ENCODE measurements around the gene ATXN1. TPM values are rescaled to one million over a fixed set of nuclear protein-coding genes. Genes with fewer than 3 reads are reported as not detected.

Gene ATXN1
- total and polyA plus RNA-seq, 2 experiments from 2014 or later = 4.8 to 9.1 TPM

DNA sequence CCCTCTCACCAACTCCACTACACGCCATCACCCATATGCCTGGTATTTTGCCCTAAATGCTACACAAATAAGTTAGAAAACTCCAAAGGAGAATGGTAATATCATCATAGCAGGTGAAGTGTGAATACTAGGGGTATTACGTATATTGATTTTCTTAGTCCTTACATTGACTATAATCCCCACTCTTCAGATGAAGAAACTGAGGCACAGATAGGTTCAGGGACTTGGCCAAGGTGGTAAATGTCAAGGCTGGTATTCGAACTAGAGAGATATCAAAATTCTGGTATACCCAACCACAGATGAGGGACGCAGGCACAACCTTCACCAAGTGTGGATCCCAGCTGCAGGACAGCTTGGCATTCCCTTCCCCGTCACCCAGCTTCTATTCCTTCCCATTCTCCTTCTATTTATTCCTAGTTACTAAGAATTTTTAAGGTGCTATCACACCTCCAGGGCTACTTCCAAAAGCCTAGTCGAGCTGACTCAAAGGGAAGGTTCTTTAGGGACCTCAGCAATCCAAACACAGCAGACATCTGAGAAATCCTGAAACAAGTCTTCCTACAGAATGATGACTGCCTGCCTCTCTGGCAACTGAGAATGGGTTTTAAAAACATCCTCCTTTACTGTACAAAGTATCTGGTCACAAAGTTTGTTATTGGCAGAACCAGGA, 32.6 kb downstream of the ATXN1 start:
- H4K20me1 ChIP-seq (replicated peaks; ENCODE audit: insufficient read depth) = 0 out of 2 replicates have a peak, but pooled peaks cover 2% of the 10 kb centered on the region
- DNase-seq (ENCODE audit: low spot score) = no peak
- no peak overlapping the region for H3K4me2 ChIP-seq
- no peak overlapping the region for H3K4me3 Mint-ChIP-seq
- H3K9me3 Mint-ChIP-seq = no peaks in the 10 kb centered on the region
- no peak for TF ChIP-seq EZH2phosphoT487 (IDR thresholded peaks at IDR 0.05; ENCODE audit: unreplicated experiment)
- no peak for TF ChIP-seq POLR2AphosphoS5 (IDR thresholded peaks at IDR 0.05; ENCODE audit: low read depth)
- TF ChIP-seq, protein P1, sequence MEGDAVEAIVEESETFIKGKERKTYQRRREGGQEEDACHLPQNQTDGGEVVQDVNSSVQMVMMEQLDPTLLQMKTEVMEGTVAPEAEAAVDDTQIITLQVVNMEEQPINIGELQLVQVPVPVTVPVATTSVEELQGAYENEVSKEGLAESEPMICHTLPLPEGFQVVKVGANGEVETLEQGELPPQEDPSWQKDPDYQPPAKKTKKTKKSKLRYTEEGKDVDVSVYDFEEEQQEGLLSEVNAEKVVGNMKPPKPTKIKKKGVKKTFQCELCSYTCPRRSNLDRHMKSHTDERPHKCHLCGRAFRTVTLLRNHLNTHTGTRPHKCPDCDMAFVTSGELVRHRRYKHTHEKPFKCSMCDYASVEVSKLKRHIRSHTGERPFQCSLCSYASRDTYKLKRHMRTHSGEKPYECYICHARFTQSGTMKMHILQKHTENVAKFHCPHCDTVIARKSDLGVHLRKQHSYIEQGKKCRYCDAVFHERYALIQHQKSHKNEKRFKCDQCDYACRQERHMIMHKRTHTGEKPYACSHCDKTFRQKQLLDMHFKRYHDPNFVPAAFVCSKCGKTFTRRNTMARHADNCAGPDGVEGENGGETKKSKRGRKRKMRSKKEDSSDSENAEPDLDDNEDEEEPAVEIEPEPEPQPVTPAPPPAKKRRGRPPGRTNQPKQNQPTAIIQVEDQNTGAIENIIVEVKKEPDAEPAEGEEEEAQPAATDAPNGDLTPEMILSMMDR (conservative IDR thresholded peaks at IDR 0.05; ENCODE audit: low read depth in 2 of 2) = no peak
- TF ChIP-seq EZH2 (IDR thresholded peaks at IDR 0.05; ENCODE audit: low read depth, unreplicated experiment) = no peak
- no peaks in the 10 kb centered on the region for H3K36me3 ChIP-seq (ENCODE audit: insufficient read depth)
- H3K9me2 ChIP-seq (ENCODE audit: insufficient read depth) = no peaks in the 10 kb centered on the region
- no peaks in the 10 kb centered on the region for H3K27me3 Mint-ChIP-seq (ENCODE audit: insufficient read depth, low read depth, poor library complexity)
- H3K4me3 ChIP-seq = no peak overlapping the region
- no peaks in the 10 kb centered on the region for H3K79me2 ChIP-seq (replicated peaks; ENCODE audit: insufficient read depth)
- no peaks in the 10 kb centered on the region for H3K4me1 ChIP-seq (ENCODE audit: insufficient read depth)
- no peak for ATAC-seq
- peaks cover 13% of the 10 kb centered on the region for H3K4me1 Mint-ChIP-seq
- no peak overlapping the region for H2AFZ ChIP-seq
- H3K27ac ChIP-seq (ENCODE audit: low read depth) = no peak overlapping the region
- no peak overlapping the region for H3K27ac Mint-ChIP-seq
- H3F3A ChIP-seq (replicated peaks; ENCODE audit: low read depth) = no peaks in the 10 kb centered on the region
- no peaks in the 10 kb centered on the region for H3K36me3 Mint-ChIP-seq (ENCODE audit: low read depth)
- no peaks in the 10 kb centered on the region for H3K27me3 ChIP-seq (ENCODE audit: insufficient read depth)

DNA sequence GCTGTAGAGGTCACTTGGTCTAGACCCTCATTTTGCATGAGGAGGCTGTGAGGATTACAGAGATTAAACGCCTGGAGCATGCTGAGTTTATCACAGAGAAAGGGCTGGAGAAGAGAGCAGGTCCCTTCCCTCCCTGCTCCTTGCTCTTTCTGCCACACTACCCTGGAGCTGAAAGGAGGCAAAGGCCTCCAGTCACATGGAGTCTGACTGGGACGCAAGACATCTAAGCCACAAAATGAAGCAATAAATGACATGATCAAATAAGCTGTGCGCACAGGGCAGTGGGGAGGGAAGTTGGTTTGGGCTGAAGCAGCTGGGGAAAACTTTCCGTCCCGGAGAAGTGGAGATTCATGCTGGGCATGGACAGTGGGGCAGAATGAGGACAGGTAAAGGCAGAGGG, 33.3 kb downstream of the ATXN1 start:
- H3K27ac Mint-ChIP-seq = no peak overlapping the region
- TF ChIP-seq JUNB (IDR thresholded peaks at IDR 0.05; ENCODE audit: unreplicated experiment) = no peak
- TF ChIP-seq NANOG (IDR thresholded peaks at IDR 0.05; ENCODE audit: borderline replicate concordance) = no peak
- no peak for TF ChIP-seq CREB1 (CRISPR knock-in tag; IDR thresholded peaks at IDR 0.05; ENCODE audit: low read depth)
- TF ChIP-seq, protein P2, sequence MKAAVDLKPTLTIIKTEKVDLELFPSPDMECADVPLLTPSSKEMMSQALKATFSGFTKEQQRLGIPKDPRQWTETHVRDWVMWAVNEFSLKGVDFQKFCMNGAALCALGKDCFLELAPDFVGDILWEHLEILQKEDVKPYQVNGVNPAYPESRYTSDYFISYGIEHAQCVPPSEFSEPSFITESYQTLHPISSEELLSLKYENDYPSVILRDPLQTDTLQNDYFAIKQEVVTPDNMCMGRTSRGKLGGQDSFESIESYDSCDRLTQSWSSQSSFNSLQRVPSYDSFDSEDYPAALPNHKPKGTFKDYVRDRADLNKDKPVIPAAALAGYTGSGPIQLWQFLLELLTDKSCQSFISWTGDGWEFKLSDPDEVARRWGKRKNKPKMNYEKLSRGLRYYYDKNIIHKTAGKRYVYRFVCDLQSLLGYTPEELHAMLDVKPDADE (IDR thresholded peaks at IDR 0.05) = no peak
- TF ChIP-seq EZH2phosphoT487 (IDR thresholded peaks at IDR 0.05; ENCODE audit: unreplicated experiment) = no peak
- TF ChIP-seq, protein P3, sequence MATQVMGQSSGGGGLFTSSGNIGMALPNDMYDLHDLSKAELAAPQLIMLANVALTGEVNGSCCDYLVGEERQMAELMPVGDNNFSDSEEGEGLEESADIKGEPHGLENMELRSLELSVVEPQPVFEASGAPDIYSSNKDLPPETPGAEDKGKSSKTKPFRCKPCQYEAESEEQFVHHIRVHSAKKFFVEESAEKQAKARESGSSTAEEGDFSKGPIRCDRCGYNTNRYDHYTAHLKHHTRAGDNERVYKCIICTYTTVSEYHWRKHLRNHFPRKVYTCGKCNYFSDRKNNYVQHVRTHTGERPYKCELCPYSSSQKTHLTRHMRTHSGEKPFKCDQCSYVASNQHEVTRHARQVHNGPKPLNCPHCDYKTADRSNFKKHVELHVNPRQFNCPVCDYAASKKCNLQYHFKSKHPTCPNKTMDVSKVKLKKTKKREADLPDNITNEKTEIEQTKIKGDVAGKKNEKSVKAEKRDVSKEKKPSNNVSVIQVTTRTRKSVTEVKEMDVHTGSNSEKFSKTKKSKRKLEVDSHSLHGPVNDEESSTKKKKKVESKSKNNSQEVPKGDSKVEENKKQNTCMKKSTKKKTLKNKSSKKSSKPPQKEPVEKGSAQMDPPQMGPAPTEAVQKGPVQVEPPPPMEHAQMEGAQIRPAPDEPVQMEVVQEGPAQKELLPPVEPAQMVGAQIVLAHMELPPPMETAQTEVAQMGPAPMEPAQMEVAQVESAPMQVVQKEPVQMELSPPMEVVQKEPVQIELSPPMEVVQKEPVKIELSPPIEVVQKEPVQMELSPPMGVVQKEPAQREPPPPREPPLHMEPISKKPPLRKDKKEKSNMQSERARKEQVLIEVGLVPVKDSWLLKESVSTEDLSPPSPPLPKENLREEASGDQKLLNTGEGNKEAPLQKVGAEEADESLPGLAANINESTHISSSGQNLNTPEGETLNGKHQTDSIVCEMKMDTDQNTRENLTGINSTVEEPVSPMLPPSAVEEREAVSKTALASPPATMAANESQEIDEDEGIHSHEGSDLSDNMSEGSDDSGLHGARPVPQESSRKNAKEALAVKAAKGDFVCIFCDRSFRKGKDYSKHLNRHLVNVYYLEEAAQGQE (IDR thresholded peaks at IDR 0.05; ENCODE audit: unreplicated experiment) = no peak
- no peak for TF ChIP-seq POLR2AphosphoS5 (IDR thresholded peaks at IDR 0.05; ENCODE audit: low read depth)
- no peak for TF ChIP-seq ZNF114 (CRISPR knock-in tag; IDR thresholded peaks at IDR 0.05)
- TF ChIP-seq, protein P1 (conservative IDR thresholded peaks at IDR 0.05; ENCODE audit: low read depth in 2 of 2) = no peak
- no peak for TF ChIP-seq ZNF331 (CRISPR knock-in tag; IDR thresholded peaks at IDR 0.05; ENCODE audit: low read depth)
- TF ChIP-seq EZH2 (IDR thresholded peaks at IDR 0.05; ENCODE audit: low read depth, unreplicated experiment) = no peak

More for the DNA sequence above, 33.3 kb downstream of the ATXN1 start:
- Histone ChIP-seq H3K27ac (ENCODE audit: low read depth) (no peak overlapping the region), H3K4me2 (no peak overlapping the region), H3K9me2 (ENCODE audit: insufficient read depth) (no peaks in the 10 kb centered on the region), H2AFZ (no peak overlapping the region), H3K4me3 (no peak overlapping the region), H4K20me1 (replicated peaks; ENCODE audit: insufficient read depth) (0 out of 2 replicates have a peak, but pooled peaks cover 2% of the 10 kb centered on the region), H3K36me3 (ENCODE audit: insufficient read depth) (no peaks in the 10 kb centered on the region), H3K79me2 (replicated peaks; ENCODE audit: insufficient read depth) (no peaks in the 10 kb centered on the region), H3K4me1 (ENCODE audit: insufficient read depth) (peaks cover 1% of the 10 kb centered on the region; the same call in 1 of the 2 replicates), H3F3A (replicated peaks; ENCODE audit: low read depth) (no peaks in the 10 kb centered on the region), H3K27me3 (ENCODE audit: insufficient read depth) (no peaks in the 10 kb centered on the region)
- DNase-seq (ENCODE audit: low spot score) = no peak
- Mint-ChIP-seq H3K4me3 (no peak overlapping the region), H3K36me3 (ENCODE audit: low read depth) (no peaks in the 10 kb centered on the region), H3K27me3 (ENCODE audit: insufficient read depth, low read depth, poor library complexity) (no peaks in the 10 kb centered on the region), H3K9me3 (no peaks in the 10 kb centered on the region), H3K4me1 (peaks cover 13% of the 10 kb centered on the region)
- ATAC-seq = no peak

Data from GM23338 (cell line).